A549 treated with AZD9567 at 1 μM for 4 hours (cell line): ENCODE data around the gene SAMD11. TPM values are rescaled to one million over a fixed set of nuclear protein-coding genes. Genes with fewer than 3 reads are reported as not detected.

ENCODE experiments used
- total RNA-seq: library from RNA; stranded (reverse); fragments of 200-300 nt; extraction: Qiagen RNA extraction; gene quantifications from 5 replicates; pipeline ENCODE4 v1.2.3, GENCODE V29; 2022; ENCODE audit not compliant: insufficient read depth

SAMD11 gene, protein sequence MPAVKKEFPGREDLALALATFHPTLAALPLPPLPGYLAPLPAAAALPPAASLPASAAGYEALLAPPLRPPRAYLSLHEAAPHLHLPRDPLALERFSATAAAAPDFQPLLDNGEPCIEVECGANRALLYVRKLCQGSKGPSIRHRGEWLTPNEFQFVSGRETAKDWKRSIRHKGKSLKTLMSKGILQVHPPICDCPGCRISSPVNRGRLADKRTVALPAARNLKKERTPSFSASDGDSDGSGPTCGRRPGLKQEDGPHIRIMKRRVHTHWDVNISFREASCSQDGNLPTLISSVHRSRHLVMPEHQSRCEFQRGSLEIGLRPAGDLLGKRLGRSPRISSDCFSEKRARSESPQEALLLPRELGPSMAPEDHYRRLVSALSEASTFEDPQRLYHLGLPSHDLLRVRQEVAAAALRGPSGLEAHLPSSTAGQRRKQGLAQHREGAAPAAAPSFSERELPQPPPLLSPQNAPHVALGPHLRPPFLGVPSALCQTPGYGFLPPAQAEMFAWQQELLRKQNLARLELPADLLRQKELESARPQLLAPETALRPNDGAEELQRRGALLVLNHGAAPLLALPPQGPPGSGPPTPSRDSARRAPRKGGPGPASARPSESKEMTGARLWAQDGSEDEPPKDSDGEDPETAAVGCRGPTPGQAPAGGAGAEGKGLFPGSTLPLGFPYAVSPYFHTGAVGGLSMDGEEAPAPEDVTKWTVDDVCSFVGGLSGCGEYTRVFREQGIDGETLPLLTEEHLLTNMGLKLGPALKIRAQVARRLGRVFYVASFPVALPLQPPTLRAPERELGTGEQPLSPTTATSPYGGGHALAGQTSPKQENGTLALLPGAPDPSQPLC
- total RNA-seq, result 12.9 to 25.0 TPM (median 23.4 TPM) in 5 replicates

DNA sequence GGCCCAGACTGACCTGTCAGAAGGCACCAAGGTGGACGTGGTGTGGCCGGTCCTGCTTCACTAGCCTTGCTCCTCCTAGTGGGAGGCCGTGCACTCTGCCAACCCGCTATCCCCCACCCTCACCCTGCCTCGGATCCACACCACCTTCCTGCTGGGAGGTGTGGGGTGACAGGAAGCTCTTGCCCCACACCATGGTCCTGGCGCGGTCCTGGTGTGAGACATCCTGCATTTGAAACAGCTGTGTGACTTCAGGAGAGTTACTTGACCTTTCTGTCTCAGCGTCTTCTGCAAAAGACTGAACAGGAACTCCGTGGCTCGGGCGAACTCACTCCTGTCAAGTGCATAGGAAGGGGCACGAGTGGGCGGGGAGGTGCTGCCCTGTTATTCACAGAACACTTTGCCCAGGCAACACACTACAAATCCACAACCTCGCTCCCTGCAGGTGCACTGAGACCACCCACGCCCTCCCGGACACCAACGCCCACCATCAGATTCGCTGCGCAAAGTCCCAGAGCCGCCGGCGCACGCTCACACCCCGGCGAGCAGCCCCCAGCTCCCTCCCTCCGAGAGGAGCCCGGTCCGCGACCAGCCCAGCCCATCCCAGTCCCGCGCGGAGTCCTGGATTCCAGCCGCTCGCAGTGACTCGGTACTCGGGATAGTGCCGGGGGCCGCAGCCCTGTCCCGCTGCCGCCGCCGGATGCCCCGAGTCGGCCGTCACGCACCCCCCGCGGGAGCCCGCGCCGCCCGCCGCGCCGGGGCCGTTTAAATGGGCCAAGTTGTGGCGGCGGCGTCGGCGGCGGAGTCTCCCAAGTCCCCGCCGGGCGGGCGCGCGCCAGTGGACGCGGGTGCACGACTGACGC is at the start of gene SAMD11:
Gene SAMD11, plus strand, starts transcription at position 793 of the 860 bp plus-strand sequence. CDS start 509 bp downstream, outside the sequence.

DNA sequence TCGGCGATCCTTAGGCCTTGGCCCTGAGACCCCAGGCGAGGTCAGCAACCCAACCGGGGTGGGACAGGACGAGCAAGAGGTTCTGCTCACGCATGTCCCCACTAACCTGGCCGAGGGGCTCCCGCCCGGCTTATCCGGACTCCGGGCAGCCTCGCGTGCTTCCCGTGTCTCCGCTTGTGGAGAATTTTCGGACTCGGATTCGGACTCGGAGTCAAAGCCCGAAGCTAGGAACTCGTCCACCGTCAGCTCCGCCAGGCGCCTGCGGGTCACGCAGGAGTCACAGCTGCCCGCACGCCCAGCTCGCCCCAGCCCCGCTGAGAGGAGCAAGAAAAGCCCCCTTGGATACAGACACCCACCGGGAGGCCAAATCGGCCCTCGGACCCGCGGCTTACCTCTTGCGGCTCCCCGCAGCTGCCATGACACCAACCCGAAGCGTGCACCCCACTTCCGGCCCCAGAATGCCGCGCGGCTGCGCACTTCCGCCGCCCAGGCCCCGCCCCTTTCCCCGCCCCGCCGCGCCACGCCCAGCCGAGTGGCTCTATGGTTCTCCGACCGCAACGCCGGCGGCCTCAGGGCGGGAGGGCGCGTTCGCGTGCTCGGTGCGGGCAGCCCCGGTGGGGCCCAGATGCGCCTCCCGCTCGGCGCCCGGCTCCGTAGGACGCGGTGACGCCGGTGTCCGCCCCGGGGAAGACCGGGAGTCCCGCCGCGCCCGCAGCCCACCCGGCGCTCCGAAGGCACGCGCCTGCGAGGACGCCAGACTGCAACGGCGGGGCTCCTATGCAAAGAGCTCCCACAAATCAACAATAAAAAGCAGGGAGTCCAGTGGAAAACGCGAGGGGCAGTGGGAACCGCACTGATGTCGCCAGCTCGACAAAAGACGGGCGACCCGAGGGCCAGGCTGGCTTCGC is 35.4 kb downstream of the SAMD11 start, which contains the start of gene NOC2L:
Gene NOC2L, minus strand, starts transcription at position 434 of the 908 bp plus-strand sequence. Its CDS starts 16 bp downstream, at position 418.

DNA sequence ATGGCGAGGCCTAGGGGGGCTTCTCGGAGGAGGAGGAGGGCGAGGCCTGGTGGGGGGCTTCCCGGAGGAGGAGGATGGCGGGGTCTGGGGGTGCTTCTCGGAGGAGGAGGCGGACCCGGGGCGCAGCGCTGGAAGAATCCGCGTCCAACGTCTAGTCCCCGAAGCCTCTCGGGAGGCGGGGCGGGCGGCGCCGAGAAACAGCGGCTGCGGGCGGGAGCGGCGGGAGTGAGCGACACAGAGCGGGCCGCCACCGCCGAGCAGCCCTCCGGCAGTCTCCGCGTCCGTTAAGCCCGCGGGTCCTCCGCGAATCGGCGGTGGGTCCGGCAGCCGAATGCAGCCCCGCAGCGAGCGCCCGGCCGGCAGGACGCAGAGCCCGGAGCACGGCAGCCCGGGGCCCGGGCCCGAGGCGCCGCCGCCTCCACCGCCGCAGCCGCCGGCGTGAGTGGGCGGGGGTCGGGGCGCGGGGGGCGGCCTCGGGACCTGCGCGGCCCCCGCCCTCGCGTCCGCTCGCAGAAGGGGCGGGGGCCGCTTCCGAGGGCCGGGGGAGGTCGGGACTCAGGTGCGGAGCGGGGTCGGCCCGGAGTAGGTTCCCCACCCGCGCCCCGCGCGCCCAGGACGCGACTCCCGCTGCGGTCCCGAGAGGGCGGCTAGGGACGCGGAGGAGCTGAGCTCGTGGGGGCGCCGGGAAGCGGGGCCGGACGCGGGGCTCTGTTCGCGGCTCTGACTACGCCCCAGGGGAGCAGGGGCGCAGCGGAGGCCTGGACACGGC is 36.8 kb downstream of the SAMD11 start, which contains the start of gene KLHL17:
Gene KLHL17, plus strand, starts transcription at position 222 of the 769 bp plus-strand sequence. Its CDS starts 110 bp downstream, at position 332.

DNA sequence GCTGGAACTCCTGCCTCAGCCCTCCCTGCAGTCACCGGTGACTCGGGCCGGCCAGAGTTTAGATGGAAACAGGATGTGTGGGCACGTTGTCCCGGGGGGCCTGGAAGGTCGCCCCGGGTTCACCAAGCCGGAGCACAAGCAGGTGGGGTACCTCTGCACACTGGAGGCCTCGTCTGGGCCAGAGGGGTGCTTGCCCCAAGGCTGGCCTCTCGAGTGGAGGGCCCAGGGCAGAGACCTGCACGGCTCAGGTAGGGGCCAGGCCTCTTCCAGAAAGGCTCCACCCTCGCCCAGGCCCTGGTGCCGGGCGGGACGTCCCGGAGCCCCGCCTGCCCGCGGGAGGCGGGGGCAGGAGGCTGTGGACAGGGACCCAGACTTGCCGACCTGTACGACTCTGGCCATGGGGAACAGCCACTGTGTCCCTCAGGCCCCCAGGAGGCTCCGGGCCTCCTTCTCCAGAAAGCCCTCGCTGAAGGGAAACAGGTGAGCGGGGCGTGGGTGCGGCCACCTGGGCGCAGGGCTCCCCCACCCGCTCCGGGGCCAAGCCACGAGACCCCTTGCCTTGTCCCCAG is 42.5 kb downstream of the SAMD11 start, which contains the start of gene PLEKHN1:
Gene PLEKHN1, plus strand, starts transcription at position 348 of the 569 bp plus-strand sequence. Its CDS starts 50 bp downstream, at position 398.

DNA sequence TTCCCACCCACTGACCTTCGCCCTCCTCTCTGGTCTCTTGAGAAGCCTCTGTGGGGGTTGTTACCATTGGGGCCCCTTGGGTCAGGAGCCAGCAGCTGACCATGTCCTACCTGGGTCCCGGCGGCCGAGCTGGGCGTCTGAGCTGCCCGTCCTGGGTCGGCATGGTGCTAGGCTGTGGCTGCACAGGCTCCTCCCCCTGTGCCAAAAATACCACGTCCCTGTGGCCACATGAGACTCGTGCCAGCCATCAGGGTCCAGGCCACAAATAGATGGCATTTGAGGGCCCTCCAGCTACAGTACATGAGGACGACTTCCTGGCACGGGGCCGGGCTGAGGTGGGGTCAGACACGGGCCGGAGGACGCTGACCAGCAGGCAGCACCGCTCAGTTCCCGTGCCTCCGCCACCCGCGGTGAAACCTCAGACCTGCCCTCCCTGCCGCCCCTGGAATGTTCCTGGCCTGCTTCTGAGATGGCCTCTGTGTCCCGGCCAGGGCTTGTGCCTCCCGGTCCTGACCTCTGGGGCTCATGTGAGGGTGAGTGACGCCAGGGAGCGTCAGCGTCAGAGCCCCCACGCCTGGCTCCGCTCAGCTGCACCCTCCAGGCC is 58.3 kb downstream of the SAMD11 start, which contains the start of gene PERM1:
Gene PERM1, minus strand, starts transcription at position 139 of the 604 bp plus-strand sequence. CDS start 1,064 bp downstream, outside the sequence.

Other genes starting within 250 kb of the SAMD11 start
- gene OR4F16, start 237.3 kb upstream of the SAMD11 start, total RNA-seq, result not detected in 5 replicates
- 68.1 to 93.1 TPM (median 85.3 TPM) in 5 replicates for gene NOC2L, start 35.3 kb downstream of the SAMD11 start, total RNA-seq
- 11.0 to 19.0 TPM (median 16.7 TPM) in 5 replicates for gene KLHL17, start 36.7 kb downstream of the SAMD11 start, total RNA-seq
- 2.1 to 5.8 TPM (median 5.2 TPM) in 5 replicates for gene PLEKHN1, start 42.6 kb downstream of the SAMD11 start, total RNA-seq
- 0.05 to 0.37 TPM (median 0.09 TPM) in 3 of 5 replicates, not detected in the others for gene PERM1, start 58.2 kb downstream of the SAMD11 start, total RNA-seq
- 25.4 to 70.5 TPM (median 62.2 TPM) in 5 replicates for gene HES4, start 76.2 kb downstream of the SAMD11 start, total RNA-seq
- 6.9 to 26.4 TPM (median 19.1 TPM) in 5 replicates for gene ISG15, start 89.6 kb downstream of the SAMD11 start, total RNA-seq
- gene AGRN, start 96.2 kb downstream of the SAMD11 start, total RNA-seq, result 89.2 to 121 TPM (median 120 TPM) in 5 replicates
- 0.30 to 0.42 TPM (median 0.36 TPM) in 4 of 5 replicates, not detected in the other for gene RNF223, start 150.4 kb downstream of the SAMD11 start, total RNA-seq
- gene C1orf159, start 192.2 kb downstream of the SAMD11 start, total RNA-seq, result 8.8 to 14.5 TPM (median 12.9 TPM) in 5 replicates
- not detected in 5 replicates for gene TTLL10, start 250.0 kb downstream of the SAMD11 start, total RNA-seq